PFSK-1 (cell line): Measurements from ENCODE around the gene VIL1.

Source experiments
- FOXP2 ChIP-seq: optimal IDR thresholded peaks from 2 replicates; pipeline ENCODE3; 2011; ENCODE audit warnings: borderline replicate concordance, control low read depth, inconsistent platforms; ENCODE audit not compliant: insufficient read depth; ENCODE audit errors: extremely low read length, extremely low read depth
- POLR2AphosphoS5 ChIP-seq: IDR thresholded peaks from 2 replicates; pipeline ENCODE4 v1.6.1; 2012; ENCODE audit warnings: low read depth, mild to moderate bottlenecking, control low read depth, low read length, moderate library complexity
- SIN3A ChIP-seq: IDR thresholded peaks from 2 replicates; pipeline ENCODE4 v1.6.1; 2012; ENCODE audit warnings: mild to moderate bottlenecking, low read length, moderate library complexity, borderline replicate concordance; ENCODE audit not compliant: insufficient read depth
- TAF1 ChIP-seq: IDR thresholded peaks from 2 replicates; pipeline ENCODE4 v1.6.1; 2012; ENCODE audit warnings: low read length, control low read depth, borderline replicate concordance; ENCODE audit not compliant: insufficient read depth
- TF ChIP-seq, protein P1 (sequence below), 2 experiments: IDR thresholded peaks; 2 replicates each; pipeline versions ENCODE4 v1.6.1 to v1.8.0; 2011 to 2012; ENCODE audit warnings: low read depth in 2 of 2, low read length in 2 of 2, control low read depth in 1 of 2, inconsistent platforms in 1 of 2, mild to moderate bottlenecking in 1 of 2, moderate library complexity in 1 of 2; ENCODE audit not compliant: insufficient read depth in 1 of 2

The VIL1 gene

DNA sequence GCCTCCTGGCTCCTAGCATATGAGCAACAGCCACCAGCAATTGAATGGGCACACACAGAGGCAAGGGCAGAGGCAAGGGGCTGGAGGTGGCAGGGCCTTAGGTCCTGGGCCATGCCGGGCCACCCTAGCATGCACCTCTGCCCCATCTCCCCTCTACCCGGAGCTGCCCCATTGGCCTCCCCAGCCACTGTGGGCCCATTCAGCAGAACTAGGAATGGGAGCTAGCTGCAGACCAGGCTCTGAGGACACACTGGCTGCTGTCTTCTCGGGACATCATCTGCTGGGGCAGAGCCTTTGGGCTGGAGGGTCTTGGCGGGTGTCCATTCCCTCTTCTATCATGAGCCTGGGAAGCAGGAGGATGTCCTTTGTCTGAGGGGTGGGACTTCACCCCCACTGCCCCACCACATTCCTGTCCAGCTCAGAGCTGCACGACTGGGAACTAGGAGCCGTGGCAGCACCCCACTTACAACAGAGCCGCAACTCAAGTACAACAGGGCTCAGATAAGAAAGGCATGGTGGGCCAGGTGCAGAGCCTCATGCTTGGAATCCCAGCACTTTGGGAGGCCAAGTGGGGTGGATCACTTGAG lies 800 bp downstream of the VIL1 start:
- no peak for TF ChIP-seq POLR2AphosphoS5
- no peak for TF ChIP-seq TAF1
- no peak for TF ChIP-seq SIN3A
- no peak for TF ChIP-seq FOXP2
- TF ChIP-seq, protein P1, sequence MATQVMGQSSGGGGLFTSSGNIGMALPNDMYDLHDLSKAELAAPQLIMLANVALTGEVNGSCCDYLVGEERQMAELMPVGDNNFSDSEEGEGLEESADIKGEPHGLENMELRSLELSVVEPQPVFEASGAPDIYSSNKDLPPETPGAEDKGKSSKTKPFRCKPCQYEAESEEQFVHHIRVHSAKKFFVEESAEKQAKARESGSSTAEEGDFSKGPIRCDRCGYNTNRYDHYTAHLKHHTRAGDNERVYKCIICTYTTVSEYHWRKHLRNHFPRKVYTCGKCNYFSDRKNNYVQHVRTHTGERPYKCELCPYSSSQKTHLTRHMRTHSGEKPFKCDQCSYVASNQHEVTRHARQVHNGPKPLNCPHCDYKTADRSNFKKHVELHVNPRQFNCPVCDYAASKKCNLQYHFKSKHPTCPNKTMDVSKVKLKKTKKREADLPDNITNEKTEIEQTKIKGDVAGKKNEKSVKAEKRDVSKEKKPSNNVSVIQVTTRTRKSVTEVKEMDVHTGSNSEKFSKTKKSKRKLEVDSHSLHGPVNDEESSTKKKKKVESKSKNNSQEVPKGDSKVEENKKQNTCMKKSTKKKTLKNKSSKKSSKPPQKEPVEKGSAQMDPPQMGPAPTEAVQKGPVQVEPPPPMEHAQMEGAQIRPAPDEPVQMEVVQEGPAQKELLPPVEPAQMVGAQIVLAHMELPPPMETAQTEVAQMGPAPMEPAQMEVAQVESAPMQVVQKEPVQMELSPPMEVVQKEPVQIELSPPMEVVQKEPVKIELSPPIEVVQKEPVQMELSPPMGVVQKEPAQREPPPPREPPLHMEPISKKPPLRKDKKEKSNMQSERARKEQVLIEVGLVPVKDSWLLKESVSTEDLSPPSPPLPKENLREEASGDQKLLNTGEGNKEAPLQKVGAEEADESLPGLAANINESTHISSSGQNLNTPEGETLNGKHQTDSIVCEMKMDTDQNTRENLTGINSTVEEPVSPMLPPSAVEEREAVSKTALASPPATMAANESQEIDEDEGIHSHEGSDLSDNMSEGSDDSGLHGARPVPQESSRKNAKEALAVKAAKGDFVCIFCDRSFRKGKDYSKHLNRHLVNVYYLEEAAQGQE (IDR thresholded peaks at IDR 0.05; ENCODE audit: insufficient read depth in 1 of 2, low read depth in 2 of 2, low read length in 2 of 2) = no peak

DNA sequence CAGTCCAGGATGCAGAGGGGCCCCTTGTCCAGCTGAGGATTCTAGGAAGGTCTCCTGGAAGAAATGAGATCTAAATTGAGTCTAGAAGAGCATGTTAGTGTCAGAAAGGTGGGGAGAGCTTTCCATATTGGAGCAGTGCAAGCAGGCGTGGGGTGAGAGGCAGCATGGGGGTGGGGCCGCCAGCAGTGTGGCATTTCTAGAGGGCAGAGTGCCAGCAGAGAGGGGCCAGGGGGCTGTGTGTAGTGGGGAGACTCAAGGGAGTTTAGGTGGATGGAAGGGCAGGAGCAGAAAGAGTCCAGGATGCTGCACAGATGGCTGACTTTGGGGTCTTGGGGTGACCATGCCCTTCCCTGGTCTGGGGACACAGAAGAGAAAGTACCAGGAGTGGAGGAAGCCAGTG lies 2.1 kb downstream of the VIL1 start:
- TF ChIP-seq FOXP2 = no peak
- TF ChIP-seq, protein P1 (IDR thresholded peaks at IDR 0.05; ENCODE audit: insufficient read depth in 1 of 2, low read depth in 2 of 2, low read length in 2 of 2) = no peak
- no peak for TF ChIP-seq SIN3A
- TF ChIP-seq POLR2AphosphoS5 = no peak
- no peak for TF ChIP-seq TAF1

DNA sequence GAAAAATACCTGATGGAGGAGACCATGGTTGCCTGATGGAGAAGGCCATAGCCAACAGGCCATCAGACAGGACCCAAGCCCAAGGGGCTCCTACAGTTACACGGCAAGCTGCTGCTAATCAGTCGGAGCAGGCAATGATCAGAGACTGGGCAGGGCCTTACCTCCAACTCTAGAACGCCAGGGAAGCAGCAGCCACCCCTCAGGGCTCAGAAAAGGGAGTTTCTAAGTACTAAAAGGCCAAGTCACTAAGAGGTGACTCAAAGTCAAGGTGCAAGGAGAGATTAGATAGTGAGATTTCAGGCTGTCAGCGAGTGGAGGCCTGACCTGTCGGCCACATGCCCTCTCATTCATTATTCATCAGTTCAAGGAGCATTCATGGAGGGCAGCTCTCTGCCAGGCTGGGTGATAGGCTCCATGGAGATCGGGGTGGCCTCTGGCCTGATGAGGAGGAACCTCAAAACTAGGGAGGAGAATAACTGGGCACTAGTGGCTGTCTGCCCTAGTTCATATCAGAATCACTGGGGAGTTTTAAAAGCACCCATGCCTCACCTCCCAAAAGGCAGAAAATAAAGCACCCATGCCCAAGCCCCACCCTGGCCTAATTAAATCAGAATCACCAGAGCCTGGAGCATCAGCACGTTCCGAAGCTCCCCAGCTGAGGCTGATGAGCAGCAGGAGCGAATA lies 3.6 kb downstream of the VIL1 start:
- TF ChIP-seq SIN3A (no peak), FOXP2 (no peak), POLR2AphosphoS5 (no peak), TAF1 (no peak)
- TF ChIP-seq, protein P1 (IDR thresholded peaks at IDR 0.05; ENCODE audit: insufficient read depth in 1 of 2, low read depth in 2 of 2, low read length in 2 of 2) = no peak

DNA sequence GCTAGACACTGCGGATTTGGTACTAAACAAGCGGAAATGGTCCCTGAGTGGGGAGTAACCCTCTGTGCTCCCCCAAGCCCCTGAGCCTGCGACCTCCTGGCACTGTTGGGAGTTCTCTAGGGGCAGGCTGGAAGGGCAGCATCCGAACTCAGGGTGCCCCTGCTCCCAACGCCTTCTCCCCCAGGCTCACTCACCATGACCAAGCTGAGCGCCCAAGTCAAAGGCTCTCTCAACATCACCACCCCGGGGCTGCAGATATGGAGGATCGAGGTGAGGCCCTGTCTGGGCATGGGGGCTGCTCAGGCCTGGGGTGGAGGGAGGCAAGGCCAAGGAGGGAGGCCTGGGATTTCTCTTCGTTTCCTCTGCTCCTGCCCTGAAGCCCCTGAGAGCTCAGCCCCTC lies 4.7 kb downstream of the VIL1 start:
- TF ChIP-seq TAF1 (no peak), SIN3A (no peak), FOXP2 (no peak), POLR2AphosphoS5 (no peak)
- TF ChIP-seq, protein P1 (IDR thresholded peaks at IDR 0.05; ENCODE audit: insufficient read depth in 1 of 2, low read depth in 2 of 2, low read length in 2 of 2) = no peak
